Central memory CD4-positive, alpha-beta T cell (primary cell): ENCODE measurements around the gene GNAS-AS1.

Source experiments
- DNase-seq: peaks from one replicate; pipeline ENCODE4 v3.0.0; 2022

Gene GNAS-AS1

GRCh38 chr20:58774667-58775263, 75.9 kb downstream of the GNAS-AS1 start:
- no peak for DNase-seq

GRCh38 chr20:58774214-58774613, 76.5 kb downstream of the GNAS-AS1 start:
- no peak for DNase-seq

GRCh38 chr20:58772786-58773185, 77.9 kb downstream of the GNAS-AS1 start:
- no peak for DNase-seq
